A673 (cell line): Measurements from ENCODE around the gene DYRK1A. TPM values are rescaled to one million over a fixed set of nuclear protein-coding genes. Genes with fewer than 3 reads are reported as not detected.

Source experiments
- BruUV-seq: library from RNA; stranded (reverse); fragments of 400-500 nt; replicated peaks from 2 replicates; lab custom pipeline; 2021; lab: Mats Ljungman, UMichigan
- CTCF ChIA-PET: fragments of 300-600 bp; sonication (Branson Sonifier 250); formaldehyde crosslinking; loops from one replicate; lab custom pipeline; 2022; ENCODE audit warnings: antibody characterized with exemption; lab: Charles Lee
- POLR2A ChIA-PET: fragments of 300-600 bp; sonication (Branson Sonifier 250); formaldehyde crosslinking; loops from one replicate; lab custom pipeline; 2022; ENCODE audit warnings: antibody characterized with exemption; ENCODE audit not compliant: low non-redundant PET; lab: Charles Lee
- DNase-seq: peaks from one replicate; pipeline ENCODE4 v3.0.0-alpha.2; 2015; ENCODE audit warnings: low spot score
- H3K27ac ChIP-seq: fragments of 200-600 bp; sonication (generic); 2 replicates; pipeline ENCODE4 v1.5.1; 2016; ENCODE audit warnings: mixed run types, low read depth, mild to moderate bottlenecking, mixed read lengths, antibody characterized with exemption, low read length; ENCODE audit not compliant: poor library complexity, severe bottlenecking
- H3K27me3 ChIP-seq: fragments of 200-600 bp; sonication (generic); replicated peaks from 2 replicates; pipeline ENCODE4 v1.6.1; 2017; ENCODE audit warnings: mixed run types, low read depth, mild to moderate bottlenecking, mixed read lengths, antibody characterized with exemption, low read length; ENCODE audit not compliant: insufficient read depth, poor library complexity
- H3K36me3 ChIP-seq: fragments of 200-600 bp; sonication (generic); 2 replicates; pipeline ENCODE4 v1.6.1; 2016; ENCODE audit warnings: mixed run types, mild to moderate bottlenecking, mixed read lengths, antibody characterized with exemption, low read length; ENCODE audit not compliant: insufficient read depth, poor library complexity, severe bottlenecking
- H3K4me1 ChIP-seq: fragments of 200-600 bp; sonication (generic); 2 replicates; pipeline ENCODE4 v1.6.1; 2017; ENCODE audit warnings: mixed run types, mild to moderate bottlenecking, mixed read lengths, antibody characterized with exemption, low read length; ENCODE audit not compliant: insufficient read depth, poor library complexity, severe bottlenecking
- H3K4me3 ChIP-seq: fragments of 200-600 bp; sonication (generic); 2 replicates; pipeline ENCODE4 v1.5.1; 2016; ENCODE audit warnings: low read depth, mixed run types, mild to moderate bottlenecking, mixed read lengths, low read length; ENCODE audit not compliant: poor library complexity, severe bottlenecking
- H3K9me3 ChIP-seq: fragments of 200-600 bp; sonication (generic); 2 replicates; pipeline ENCODE4 v1.6.1; 2016; ENCODE audit warnings: mixed run types, low read depth, mild to moderate bottlenecking, mixed read lengths, antibody characterized with exemption, low read length; ENCODE audit not compliant: poor library complexity, severe bottlenecking
- CTCF ChIP-seq: fragments of 300-800, 200-600 bp; sonication (generic); conservative IDR thresholded peaks from 2 replicates; pipeline ENCODE4 v1.5.1; 2017; ENCODE audit warnings: low read depth, mild to moderate bottlenecking, antibody characterized with exemption, low read length, moderate library complexity, mixed read lengths
- EZH2 ChIP-seq: fragments of 200-600 bp; sonication (generic); IDR thresholded peaks from 2 replicates; pipeline ENCODE4 v1.6.1; 2017; ENCODE audit warnings: borderline replicate concordance, low read depth, mild to moderate bottlenecking, mixed read lengths, antibody characterized with exemption, low read length; ENCODE audit not compliant: poor library complexity, severe bottlenecking
- intact Hi-C: fragments of 100-400 bp; cut with micrococcal nuclease; formaldehyde crosslinking; loops from one replicate; pipeline ENCODE4 v1.10.0; 2022; ENCODE audit not compliant: unreplicated experiment
- total RNA-seq: library from RNA; stranded (reverse); gene quantifications from 2 replicates; pipeline ENCODE4 v1.2.3, GENCODE V29; 2021

DYRK1A gene
- total RNA-seq, 1 experiment from 2014 or later, result 70.5 TPM

GRCh38 chr21:37529649-37530048 is 163.1 kb downstream of the DYRK1A start:
- no peak for DNase-seq
- BruUV-seq, result no TSS peak
- Histone ChIP-seq H3K27ac (no peak overlapping the region), H3K9me3 (no peaks in the 10 kb centered on the region), H3K36me3 (no peaks in the 10 kb centered on the region), H3K4me1 (no peaks in the 10 kb centered on the region), H3K27me3 (no peaks in the 10 kb centered on the region), H3K4me3 (no peak overlapping the region)
- POLR2A ChIA-PET, result interaction anchor here (0.5 kb wide), 1 partner anchor 81 kb away, joined by 4 read pairs; no protein-coding TSS in a partner anchor
- TF ChIP-seq CTCF, result no peak
- TF ChIP-seq EZH2, result no peak
- CTCF ChIA-PET, result no interaction called here
- intact Hi-C loops, result no loop called here

GRCh38 chr21:37530901-37531351 is 164.4 kb downstream of the DYRK1A start:
- ChIA-PET POLR2A (no interaction called here), CTCF (no interaction called here)
- no peak overlapping the region for H3K4me3 ChIP-seq
- TF ChIP-seq CTCF, result no peak
- no peak for TF ChIP-seq EZH2
- DNase-seq, result no peak
- H3K9me3 ChIP-seq, result no peaks in the 10 kb centered on the region
- no peaks in the 10 kb centered on the region for H3K27me3 ChIP-seq
- no peak overlapping the region for H3K27ac ChIP-seq
- H3K4me1 ChIP-seq, result no peaks in the 10 kb centered on the region
- intact Hi-C loops, result no loop called here
- BruUV-seq, result no TSS peak
- H3K36me3 ChIP-seq, result no peaks in the 10 kb centered on the region

- DNase-seq, result no peak
- no TSS peak for BruUV-seq
- no peak overlapping the region for H3K4me3 ChIP-seq
These were observed 164.9 kb downstream of the DYRK1A start for GRCh38 chr21:37531431-37531932.

More at GRCh38 chr21:37531431-37531932, 164.9 kb downstream of the DYRK1A start:
- Histone ChIP-seq H3K36me3 (no peaks in the 10 kb centered on the region), H3K27ac (no peak overlapping the region), H3K27me3 (no peaks in the 10 kb centered on the region), H3K4me1 (no peaks in the 10 kb centered on the region), H3K9me3 (no peaks in the 10 kb centered on the region)
- TF ChIP-seq CTCF (no peak), EZH2 (no peak)
- intact Hi-C loops, result no loop called here
- ChIA-PET CTCF (no interaction called here), POLR2A (no interaction called here)
